Hair follicle dermal papilla cell (primary cell): ENCODE measurements around the gene SNX13. TPM values are rescaled to one million over a fixed set of nuclear protein-coding genes. Genes with fewer than 3 reads are reported as not detected.

Source experiments
- total RNA-seq: library from RNA; depleted of rRNA; stranded (reverse); fragments of >200 nt; gene quantifications from 2 replicates; pipeline ENCODE4 v1.2.3, GENCODE V29; 2012

The SNX13 gene, protein sequence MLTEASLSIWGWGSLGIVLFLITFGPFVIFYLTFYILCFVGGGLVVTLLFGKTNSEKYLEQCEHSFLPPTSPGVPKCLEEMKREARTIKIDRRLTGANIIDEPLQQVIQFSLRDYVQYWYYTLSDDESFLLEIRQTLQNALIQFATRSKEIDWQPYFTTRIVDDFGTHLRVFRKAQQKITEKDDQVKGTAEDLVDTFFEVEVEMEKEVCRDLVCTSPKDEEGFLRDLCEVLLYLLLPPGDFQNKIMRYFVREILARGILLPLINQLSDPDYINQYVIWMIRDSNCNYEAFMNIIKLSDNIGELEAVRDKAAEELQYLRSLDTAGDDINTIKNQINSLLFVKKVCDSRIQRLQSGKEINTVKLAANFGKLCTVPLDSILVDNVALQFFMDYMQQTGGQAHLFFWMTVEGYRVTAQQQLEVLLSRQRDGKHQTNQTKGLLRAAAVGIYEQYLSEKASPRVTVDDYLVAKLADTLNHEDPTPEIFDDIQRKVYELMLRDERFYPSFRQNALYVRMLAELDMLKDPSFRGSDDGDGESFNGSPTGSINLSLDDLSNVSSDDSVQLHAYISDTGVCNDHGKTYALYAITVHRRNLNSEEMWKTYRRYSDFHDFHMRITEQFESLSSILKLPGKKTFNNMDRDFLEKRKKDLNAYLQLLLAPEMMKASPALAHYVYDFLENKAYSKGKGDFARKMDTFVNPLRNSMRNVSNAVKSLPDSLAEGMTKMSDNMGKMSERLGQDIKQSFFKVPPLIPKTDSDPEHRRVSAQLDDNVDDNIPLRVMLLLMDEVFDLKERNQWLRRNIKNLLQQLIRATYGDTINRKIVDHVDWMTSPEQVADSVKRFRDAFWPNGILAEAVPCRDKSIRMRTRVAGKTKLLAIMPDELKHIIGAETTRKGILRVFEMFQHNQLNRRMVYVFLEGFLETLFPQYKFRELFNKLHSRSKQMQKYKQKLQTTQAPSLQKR
- 40.9 and 49.8 TPM in 2 replicates for total RNA-seq

DNA sequence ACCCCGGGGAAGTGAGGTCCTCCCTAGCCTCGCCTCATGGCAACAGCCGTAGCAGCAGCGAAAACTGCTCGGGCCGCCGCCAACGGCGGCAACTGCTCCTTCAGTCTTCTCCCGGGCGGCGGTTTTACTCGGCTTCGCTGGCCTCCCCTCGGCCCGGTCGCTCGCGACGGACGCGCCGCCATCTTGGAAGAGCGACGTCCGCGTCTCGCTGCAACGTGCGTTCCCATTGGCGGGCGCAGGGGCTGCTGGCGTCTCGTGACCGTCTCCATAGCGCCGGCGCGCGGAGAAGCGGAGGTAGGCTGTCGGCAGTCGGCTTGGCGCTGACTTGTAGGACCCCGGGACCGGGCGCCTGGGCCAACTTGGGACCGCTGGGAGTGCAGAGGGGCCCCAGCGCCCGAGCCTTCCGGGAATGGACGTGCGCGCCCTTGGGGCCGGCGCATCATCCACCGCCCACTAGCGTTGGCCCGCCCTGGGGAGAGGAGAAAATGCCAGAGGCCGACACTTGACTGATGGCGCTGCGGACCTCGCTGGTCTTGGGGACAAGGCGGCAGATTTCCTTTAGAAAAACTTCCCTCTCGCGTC, at the start of gene SNX13:
SNX13 (minus strand) TSS at position 193 of the 582 bp plus-strand sequence. CDS start 199 bp downstream, outside the sequence.

Other genes with a start within 250 kb of the SNX13 start
- gene PRPS1L1, start 87.4 kb upstream of the SNX13 start, total RNA-seq: not detected in 2 replicates